AG09319 (cell line): ENCODE data around the gene SPACDR.

Experiments
- DNase-seq: peaks from one replicate; pipeline ENCODE4 v3.0.0-alpha.2; 2010; ENCODE audit warnings: low read depth; ENCODE audit errors: extremely low read depth
- TF ChIP-seq, protein P1 (sequence below): IDR thresholded peaks from 2 replicates; pipeline ENCODE4 v1.5.1; 2011; ENCODE audit warnings: low read depth, mild to moderate bottlenecking, inconsistent platforms, low read length, moderate library complexity

The SPACDR gene

DNA sequence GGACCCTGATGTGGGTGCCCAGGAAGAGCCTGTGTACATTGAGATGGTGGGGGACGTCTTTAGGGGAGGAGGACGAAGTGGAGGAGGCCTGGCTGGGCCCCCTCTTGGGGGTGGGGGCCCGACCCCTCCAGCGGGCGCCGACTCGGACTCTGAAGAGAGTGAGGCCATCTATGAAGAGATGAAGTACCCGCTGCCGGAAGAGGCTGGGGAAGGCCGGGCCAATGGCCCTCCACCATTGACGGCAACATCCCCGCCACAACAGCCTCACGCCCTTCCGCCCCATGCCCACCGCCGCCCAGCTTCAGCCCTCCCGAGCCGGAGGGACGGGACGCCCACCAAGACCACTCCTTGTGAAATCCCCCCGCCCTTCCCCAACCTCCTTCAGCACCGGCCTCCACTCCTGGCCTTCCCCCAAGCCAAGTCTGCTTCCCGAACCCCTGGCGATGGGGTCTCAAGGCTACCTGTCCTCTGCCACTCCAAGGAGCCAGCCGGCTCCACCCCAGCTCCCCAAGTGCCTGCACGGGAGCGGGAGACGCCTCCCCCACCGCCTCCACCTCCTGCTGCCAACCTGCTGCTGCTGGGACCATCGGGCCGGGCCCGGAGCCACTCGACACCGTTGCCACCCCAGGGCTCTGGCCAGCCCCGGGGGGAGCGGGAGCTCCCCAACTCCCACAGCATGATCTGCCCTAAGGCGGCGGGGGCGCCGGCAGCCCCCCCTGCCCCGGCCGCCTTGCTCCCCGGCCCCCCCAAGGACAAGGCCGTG is 24.5 kb upstream of the SPACDR start:
- TF ChIP-seq, protein P1, sequence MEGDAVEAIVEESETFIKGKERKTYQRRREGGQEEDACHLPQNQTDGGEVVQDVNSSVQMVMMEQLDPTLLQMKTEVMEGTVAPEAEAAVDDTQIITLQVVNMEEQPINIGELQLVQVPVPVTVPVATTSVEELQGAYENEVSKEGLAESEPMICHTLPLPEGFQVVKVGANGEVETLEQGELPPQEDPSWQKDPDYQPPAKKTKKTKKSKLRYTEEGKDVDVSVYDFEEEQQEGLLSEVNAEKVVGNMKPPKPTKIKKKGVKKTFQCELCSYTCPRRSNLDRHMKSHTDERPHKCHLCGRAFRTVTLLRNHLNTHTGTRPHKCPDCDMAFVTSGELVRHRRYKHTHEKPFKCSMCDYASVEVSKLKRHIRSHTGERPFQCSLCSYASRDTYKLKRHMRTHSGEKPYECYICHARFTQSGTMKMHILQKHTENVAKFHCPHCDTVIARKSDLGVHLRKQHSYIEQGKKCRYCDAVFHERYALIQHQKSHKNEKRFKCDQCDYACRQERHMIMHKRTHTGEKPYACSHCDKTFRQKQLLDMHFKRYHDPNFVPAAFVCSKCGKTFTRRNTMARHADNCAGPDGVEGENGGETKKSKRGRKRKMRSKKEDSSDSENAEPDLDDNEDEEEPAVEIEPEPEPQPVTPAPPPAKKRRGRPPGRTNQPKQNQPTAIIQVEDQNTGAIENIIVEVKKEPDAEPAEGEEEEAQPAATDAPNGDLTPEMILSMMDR: no peak
- no peak for DNase-seq

DNA sequence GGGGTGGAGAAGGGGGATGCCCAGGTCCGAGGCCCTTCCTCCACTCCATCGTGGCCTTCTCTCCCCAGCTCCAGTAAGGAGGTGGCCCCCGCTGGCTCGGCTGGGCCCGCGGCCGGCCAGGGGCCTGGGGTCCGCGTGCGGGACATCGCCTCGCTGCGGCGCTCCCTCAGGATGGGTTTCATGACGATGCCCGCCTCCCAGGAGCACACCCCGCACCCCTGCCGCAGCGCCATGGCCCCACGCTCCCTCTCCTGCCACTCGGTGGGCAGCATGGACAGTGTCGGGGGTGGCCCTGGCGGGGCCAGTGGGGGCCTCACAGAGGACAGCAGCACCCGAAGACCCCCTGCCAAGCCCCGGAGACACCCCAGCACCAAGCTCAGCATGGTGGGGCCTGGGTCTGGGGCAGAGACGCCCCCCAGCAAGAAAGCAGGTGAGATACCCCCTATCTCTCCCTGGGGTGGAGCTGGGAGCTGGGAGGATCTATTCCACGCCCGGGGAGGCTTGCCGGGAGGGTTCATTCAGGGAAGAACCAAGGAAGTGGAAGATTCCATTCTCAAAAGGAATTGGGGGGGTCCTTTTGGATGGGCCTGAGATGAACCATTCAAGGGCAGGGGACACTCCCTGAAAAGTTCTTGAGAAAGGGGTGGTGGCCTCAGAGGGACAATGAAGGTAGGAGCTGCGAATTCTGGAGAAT is 22.8 kb upstream of the SPACDR start:
- TF ChIP-seq, protein P1: no peak
- DNase-seq: no peak

GRCh38 chr7:100486111-100486636 is 22.1 kb upstream of the SPACDR start:
- TF ChIP-seq, protein P1: no peak
- DNase-seq: no peak

DNA sequence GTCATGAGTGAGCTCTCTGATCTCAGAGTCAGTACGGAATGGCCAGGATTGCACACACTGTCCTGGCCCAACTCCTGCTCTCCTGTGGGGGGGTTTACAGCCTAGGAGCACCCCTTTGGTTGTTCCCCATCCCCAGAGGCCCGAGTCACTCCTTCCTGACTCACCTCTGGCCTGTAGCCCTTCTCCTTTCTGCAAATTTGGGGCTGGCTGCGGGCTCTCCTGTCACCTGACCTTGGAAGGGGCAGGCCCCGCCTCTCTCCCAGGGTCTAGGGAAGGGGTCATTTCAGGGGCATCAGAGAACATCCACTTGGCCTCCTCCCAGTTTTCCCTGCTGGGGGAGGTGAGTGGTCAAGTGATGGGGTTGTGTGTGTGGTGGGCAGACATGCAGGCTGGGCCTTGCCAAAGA is 21.4 kb upstream of the SPACDR start:
- TF ChIP-seq, protein P1: no peak
- DNase-seq: no peak

- DNase-seq: no peak
- TF ChIP-seq, protein P1: no peak
Measured at GRCh38 chr7:100484673-100485045, 20.6 kb upstream of the SPACDR start.

DNA sequence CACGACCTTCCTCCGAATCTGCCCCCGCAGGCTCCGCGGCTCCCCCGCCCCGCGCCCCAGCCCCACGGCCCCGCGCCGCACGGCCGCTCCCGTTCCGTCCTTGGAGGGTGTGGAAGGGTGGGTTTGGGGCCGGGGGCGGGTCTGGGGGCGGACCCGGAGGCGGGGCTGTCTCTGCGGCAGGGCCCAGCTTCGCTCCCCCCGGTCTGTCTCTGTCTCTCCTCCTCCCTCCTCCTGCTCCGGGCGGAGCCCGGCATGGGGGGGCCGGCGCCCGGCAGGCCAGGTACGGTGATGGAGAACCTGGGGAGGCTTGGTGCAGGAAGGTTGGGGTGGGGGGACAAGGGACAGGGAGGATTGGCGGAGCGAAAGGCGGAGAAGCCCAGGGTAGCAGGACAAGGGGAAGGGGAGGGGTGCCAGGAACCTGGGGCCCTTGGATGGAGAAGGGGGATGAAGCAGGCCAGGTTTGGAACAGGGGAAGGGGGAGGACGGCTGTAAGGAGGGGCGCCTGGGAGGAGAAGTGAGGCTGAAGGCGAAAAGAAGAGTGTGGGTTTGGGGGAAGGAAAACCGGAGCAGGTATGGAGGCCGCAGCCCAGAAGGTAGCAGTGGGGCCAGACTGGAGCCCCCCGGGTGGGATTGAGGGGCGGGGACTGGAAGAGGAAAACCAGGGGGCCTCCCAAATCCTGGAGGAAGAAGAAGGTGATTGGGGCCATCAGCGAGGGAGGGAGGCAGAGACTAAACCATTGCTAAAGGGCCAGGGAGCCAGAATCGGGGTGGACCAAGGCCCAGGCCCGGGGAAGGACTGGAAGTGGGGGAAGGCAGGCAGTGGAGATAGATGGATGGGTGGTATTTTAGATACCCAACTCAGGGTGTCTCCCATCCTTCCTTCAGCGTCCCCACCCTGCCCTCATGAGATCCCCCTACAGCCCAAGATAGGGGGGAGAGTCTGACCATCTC is 19.9 kb upstream of the SPACDR start, which contains the start of gene NYAP1:
TSS of gene NYAP1 (plus strand) at position 206 of the 951 bp plus-strand sequence. CDS start 1,385 bp downstream, outside the sequence.
- TF ChIP-seq, protein P1: no peak
- no peak for DNase-seq
